HG03196 (cell line): ENCODE data around the gene CCL15.
"Not testable (repeated sequence)": the region's sequence is repeated elsewhere in the genome, so short reads cannot be mapped to it uniquely, and the experiment has no call there.

Experiments
- ATAC-seq: cut with Tn5 transposase; IDR thresholded peaks from one replicate; pipeline ENCODE4 v1.9.1; 2021; ENCODE audit not compliant: unreplicated experiment

CCL15 gene

GRCh38 chr17:36001110-36001771 is at the start of gene CCL15:
TSS of gene CCL15 (minus strand) at chr17:36001553. CDS start at chr17:36001492, 61 bp downstream.
- no peak for ATAC-seq

DNA sequence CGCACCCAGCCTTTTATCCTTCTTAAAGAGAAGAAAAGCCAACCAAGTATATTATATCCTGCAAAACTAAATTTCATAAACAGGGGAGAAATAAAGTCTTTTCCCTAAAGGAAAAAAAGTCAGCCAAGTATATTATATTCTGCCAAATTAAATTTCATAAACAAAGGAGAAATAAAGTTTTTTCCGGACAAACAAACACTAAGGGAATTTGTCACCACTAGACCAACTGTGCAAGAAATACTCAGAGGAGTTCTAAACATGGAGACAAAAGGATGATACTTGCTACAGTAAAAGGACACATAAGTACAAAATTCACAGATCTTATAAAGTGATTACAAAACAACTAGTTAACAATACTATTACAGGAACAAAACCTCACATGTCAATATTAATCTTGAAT is 48.3 kb upstream of the CCL15 start:
- ATAC-seq: no peak

DNA sequence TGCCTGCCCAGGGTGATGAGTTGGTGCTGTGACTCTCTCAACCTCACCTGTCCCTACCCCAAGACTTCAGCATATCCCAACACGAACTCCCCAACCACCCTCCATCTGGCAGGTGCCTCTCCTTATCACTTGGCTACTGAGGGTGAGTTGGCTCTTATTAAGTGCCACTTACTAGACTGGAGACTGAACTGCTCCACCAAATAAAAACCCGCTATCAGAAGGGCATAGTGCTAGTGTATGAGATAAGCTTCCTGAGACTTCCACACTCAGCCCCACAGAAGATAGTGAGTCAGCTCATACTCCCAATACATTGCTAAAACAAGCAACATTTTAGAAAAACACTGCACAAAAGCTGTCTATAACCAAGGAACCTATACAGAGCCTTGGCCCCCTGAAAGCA is 46.7 kb upstream of the CCL15 start:
- no peak for ATAC-seq

DNA sequence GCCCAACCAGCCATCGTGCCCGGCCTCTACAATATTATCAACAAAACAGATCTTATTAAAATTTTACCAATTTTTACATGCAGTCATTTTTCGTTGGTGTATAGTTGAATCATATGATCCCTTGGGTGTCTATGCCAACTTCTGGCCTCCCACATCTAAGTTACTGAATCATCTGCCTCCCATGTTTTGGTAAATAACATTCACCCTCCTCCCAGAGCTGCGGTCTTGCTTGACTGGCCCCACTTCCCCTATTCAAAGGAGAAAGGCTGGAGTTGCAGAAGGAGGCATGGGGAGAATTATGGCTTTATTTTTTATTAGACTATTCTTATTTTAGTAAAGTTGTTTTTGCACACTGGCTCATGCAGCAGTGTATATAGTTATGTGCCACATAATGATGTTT is 34.9 kb upstream of the CCL15 start:
- ATAC-seq: no peak

GRCh38 chr17:36034127-36034526 is 32.8 kb upstream of the CCL15 start:
- ATAC-seq: no peak

GRCh38 chr17:36030956-36031355 is 29.6 kb upstream of the CCL15 start:
- no peak for ATAC-seq

DNA sequence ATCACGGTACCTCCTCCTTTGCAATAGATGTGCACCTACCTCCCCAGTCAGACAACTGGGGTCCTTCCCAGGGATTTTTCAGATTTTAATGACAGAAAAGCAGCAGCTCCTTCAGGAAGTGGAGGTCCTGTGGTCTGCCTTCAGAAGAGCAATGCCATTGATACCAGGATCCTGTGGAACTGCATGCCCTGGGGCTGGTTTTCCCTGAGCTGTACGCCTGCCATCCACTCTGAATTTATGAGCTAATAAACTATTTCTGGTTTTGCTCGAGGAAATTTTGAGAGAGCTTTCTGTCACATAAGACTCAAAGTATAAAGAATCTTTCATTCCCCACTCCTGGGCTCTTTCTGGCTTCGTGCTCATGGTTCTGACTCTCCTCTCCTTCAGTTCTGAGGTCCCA is 26.4 kb upstream of the CCL15 start:
- no peak for ATAC-seq

- ATAC-seq: no peak
Measured at GRCh38 chr17:36024106-36024869, 22.9 kb upstream of the CCL15 start.

DNA sequence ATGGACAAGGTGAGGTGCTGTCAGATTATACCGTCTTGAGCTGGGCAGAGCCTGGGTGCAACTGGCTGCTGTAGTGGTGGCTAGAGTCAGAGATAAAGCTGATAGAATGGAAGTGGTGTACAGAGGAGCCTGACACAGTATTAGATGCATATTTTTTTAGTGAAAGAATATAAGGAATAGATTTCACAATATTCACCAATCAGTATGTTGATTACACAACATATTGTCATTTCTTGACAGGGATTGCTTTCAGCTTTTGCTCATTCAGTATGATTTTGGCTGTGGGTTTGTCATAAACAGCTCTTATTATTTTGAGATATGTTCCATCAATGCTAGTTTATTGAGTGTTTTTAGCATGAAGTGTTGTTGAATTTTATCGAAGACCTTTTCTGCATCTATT is 18.1 kb upstream of the CCL15 start:
- no peak for ATAC-seq

DNA sequence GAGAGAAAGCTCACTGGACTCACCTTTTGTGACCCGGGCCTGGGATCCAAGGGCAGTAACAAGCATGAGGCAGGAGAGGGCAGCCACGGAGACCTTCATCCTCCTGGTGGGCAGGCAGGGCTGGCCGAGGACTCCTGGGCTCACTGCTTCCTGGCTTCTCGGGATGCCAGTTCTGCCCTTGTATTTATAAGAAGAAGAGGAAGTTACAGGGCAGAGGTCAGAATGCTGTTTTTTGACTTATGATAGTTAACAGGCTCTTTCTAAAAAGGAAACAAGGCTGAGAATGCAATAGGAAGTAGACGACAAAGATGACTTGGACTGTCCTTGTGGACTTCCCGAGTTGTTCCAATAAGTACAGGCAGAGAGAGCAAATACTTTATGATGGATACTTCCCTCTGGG is 16.4 kb upstream of the CCL15 start, which contains the start of gene CCL23:
CCL23 (minus strand) TSS at position 174 of the 400 bp plus-strand sequence; CDS start at position 99, 75 bp downstream.
- ATAC-seq: no peak

DNA sequence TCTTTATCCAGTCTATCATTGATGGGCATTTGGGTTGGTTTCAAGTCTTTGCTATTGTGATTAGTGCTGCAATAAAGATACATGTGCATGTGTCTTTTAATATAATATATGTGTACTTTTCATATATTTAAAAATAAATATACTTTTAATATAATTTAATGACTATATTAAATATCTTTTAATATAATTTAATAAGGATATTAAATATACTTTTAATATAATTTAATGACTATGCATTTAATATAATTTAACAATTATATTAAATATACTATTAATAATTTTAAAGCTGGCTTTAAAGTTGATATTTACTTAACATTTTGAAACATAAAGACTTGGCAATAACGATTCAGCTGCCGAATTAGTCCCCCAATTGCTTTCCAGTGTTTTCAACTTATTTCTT is 15.2 kb upstream of the CCL15 start:
- ATAC-seq: no peak

DNA sequence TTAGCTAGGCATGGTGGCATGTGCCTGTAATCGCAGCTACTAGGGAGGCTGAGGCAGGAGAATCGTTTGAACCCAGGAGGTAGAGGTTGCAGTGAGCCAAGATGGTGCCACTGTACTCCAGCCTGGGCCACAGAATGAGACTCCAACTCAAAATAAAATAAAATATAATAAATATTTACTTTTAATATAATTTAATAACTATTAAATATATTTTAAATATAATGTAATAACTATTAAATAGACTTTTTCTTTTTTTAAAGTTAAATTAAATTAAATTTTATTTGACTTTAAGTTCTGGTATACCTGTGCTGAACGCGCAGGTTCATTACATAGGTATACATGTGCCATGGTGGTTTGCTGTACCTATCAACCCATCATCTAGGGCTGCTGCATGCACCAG is 14.5 kb upstream of the CCL15 start:
- ATAC-seq: not testable (repeated sequence)

DNA sequence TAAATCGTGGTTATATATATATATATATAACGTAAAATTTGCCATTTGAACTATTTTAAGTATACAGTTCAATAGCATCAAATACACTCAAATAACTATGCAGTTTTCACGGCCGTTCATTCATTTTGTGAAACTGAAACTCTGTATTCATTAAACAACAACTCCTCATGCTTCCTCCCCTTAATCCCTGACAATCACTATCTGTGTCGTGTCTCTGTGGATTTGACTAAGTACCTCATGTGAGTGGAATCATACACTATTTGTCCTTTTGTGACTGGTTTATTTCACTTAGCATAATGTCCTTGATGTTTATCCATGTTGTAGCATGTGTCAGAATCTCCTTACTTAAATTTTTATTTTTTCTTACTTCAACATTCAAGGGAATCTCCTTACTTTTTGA is 13.6 kb upstream of the CCL15 start:
- no peak for ATAC-seq

- no peak for ATAC-seq
Measured at GRCh38 chr17:36011201-36011600, 9.8 kb upstream of the CCL15 start.

DNA sequence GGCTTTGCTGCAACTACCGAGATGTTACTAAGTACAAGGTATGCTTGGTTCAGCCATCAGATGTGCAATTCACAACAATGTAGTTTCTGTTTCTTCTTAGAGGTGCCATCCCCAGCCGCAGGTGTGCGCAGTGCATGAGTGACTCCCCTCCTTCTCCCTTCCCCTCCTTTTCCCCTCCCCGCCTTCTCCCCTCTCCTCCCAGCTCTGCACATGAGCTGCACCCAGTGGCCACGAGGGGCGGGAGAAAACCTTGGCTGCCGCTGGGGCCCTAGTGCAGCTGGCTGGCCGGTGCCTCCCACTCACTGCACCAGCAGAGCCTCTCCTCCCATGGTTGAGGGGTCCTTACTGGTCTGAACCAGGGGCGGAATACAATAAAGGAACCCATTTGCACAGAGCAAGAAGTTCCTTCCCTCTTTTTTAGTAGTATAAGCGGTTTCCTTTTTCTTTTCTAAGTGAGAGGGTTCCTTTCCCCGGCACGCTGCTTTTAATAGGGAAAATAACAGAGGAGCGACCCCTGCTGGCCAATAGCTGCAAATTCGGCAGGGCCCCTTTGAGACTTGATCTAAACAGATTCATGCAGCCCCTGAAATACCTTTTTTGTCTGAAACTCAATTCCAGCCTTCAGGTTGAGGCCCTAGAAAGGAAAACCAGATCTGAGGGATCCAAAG is 7.8 kb upstream of the CCL15 start:
- no peak for ATAC-seq

GRCh38 chr17:36004594-36005108 is 3.3 kb upstream of the CCL15 start:
- no peak for ATAC-seq

GRCh38 chr17:36002631-36003030 is 1.3 kb upstream of the CCL15 start:
- no peak for ATAC-seq

DNA sequence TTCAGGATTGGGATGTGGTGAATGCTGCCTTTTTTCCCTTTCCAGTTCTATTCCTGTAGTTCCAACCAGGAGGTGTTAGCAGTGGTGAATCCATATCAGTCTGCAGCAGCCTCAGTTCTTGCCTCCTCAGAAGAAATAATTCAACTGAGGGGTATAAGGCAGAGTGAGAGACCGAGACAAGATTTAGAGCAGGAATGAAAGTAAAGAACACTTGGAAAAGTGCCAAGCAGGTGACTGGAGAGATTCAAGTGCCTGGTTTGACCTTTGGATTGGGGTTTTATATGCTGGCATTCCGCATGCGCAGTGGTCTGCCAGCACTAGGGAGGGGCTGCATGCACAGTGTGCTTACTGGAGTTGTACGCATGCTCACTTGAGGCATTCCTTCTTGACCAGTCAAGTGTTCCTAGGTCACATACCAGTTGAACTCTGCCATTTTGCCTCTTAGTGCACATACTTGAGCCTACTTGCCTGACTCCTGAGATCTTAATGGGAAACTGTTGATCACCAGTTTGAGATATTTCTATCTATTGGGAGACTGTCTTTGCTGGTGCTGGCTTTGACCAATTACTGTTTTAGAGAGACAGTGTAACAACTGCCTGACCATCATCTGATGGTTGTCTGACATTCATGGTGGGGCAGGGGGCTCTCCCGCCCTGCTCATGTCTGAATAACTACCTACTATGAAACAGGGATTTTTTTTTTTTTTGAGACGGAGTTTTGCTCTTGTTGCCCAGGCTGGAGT is 680 bp upstream of the CCL15 start:
- no peak for ATAC-seq

DNA sequence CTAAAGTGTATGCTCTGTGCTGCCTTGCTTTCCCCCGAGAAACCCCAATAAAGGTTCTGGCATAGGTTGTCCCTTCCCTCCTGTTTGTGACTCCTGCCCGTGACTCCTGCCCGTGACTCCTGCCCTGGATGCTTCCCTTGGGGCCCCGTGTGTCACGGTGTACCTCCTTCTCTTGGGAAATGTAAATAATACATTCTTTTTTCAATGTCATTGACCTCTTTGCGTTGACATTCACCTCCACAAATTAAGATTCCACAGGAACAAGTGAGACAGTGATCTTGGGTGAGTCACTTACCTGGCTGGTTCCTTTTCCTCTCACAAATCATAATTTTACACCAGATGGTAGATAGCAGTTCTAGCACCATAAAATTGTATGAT is 632 bp downstream of the CCL15 start:
- no peak for ATAC-seq

GRCh38 chr17:35998756-35999155 is 2.6 kb downstream of the CCL15 start:
- ATAC-seq: no peak

- no peak for ATAC-seq
Measured at GRCh38 chr17:35998018-35998545, 3.3 kb downstream of the CCL15 start.
